Gastroesophageal sphincter (tissue), 4 donors: Measurements from ENCODE around the gene BICC1. TPM values are rescaled to one million over a fixed set of nuclear protein-coding genes. Genes with fewer than 3 reads are reported as not detected.

Experiments
- ATAC-seq: fragments of 150-250 bp; one replicate; pipeline ENCODE4 v1.9.1; 2016; ENCODE audit warnings: mild to moderate bottlenecking, moderate library complexity
- H3K27ac ChIP-seq, 4 donors: fragments of 200-600 bp; sonication (generic) in 3 of 4; 1 replicate in 3 of 4; 2 replicates in 1 of 4; pipeline ENCODE4 v1.5.1; 2016 to 2019
- H3K27me3 ChIP-seq: fragments of 200-600 bp; sonication (generic); one replicate; pipeline ENCODE4 v1.5.1; 2019
- H3K36me3 ChIP-seq, 2 donors: fragments of 200-600 bp; sonication (generic); one replicate each; pipeline ENCODE4 v1.5.1; 2019; ENCODE audit warnings: control low read depth in 1 of 2
- H3K4me1 ChIP-seq, 3 donors: fragments of 200-600 bp; sonication (generic); 1 replicate in 2 of 3; 2 replicates in 1 of 3; pipeline ENCODE4 v1.5.1; 2016 to 2019; ENCODE audit warnings: control low read depth in 2 of 3
- H3K4me3 ChIP-seq, 2 donors: fragments of 200-600 bp; sonication (generic); one replicate each; pipeline ENCODE4 v1.5.1; 2019; ENCODE audit warnings: mild to moderate bottlenecking in 1 of 2, moderate library complexity in 1 of 2
- H3K9me3 ChIP-seq, 3 donors: fragments of 200-600 bp; sonication (generic); one replicate each; pipeline ENCODE4 v1.5.1; 2017 to 2019; ENCODE audit warnings: control low read depth in 2 of 3
- CTCF ChIP-seq, 4 experiments: fragments of 200-600 bp in 2 of 4; fragments of 450-650 bp in 2 of 4; sonication (generic) in 1 of 4; IDR thresholded peaks; one replicate each; pipeline ENCODE4 v1.5.1; 2017 to 2019; ENCODE audit warnings: antibody characterized with exemption in 4 of 4, mild to moderate bottlenecking in 2 of 4, moderate library complexity in 2 of 4
- EP300 ChIP-seq: sonication (generic); formaldehyde crosslinking; IDR thresholded peaks from one replicate; pipeline ENCODE4 v1.6.1; 2017; ENCODE audit warnings: antibody characterized with exemption, mild to moderate bottlenecking
- POLR2A ChIP-seq, 2 donors: fragments of 450-650 bp; IDR thresholded peaks; one replicate each; pipeline ENCODE4 v1.6.1; 2017; ENCODE audit warnings: antibody characterized with exemption in 2 of 2, mild to moderate bottlenecking in 2 of 2, moderate library complexity in 1 of 2
- POLR2AphosphoS5 ChIP-seq: sonication (generic); formaldehyde crosslinking; IDR thresholded peaks from one replicate; pipeline ENCODE4 v1.6.1; 2017; ENCODE audit warnings: antibody characterized with exemption
- WGBS, 2 donors: methylation state at CpG; one replicate each; pipeline ENCODE4 v1.1.5; 2018; ENCODE audit warnings: low coverage in 1 of 2; 5-methylcytosine and 5-hydroxymethylcytosine counted together
- total RNA-seq, 4 donors: library from RNA; depleted of rRNA; stranded (reverse); fragments of >200 nt; gene quantifications; one replicate each; pipeline ENCODE4 v1.1.0, GENCODE V29; 2016

The BICC1 gene
- total RNA-seq, 4 donors from 2014 or later: 18.6 to 27.8 (median 22.5) TPM

GRCh38 chr10:58508316-58508715 is 4.4 kb upstream of the BICC1 start:
- WGBS, 2 donors: 20 to 49% methylated on average over 2 of the region's 2 CpGs
- no peak for TF ChIP-seq EP300
- no peak for TF ChIP-seq POLR2A (IDR thresholded peaks at IDR 0.05)
- no peak for TF ChIP-seq POLR2AphosphoS5
- no peak for TF ChIP-seq CTCF (IDR thresholded peaks at IDR 0.05)
- no peaks in the 10 kb centered on the region for H3K36me3 ChIP-seq
- H3K4me3 ChIP-seq: no peak overlapping the region
- peaks cover 0 to 10% (median 0%) of the 10 kb centered on the region in 3 donors for H3K4me1 ChIP-seq
- no peaks in the 10 kb centered on the region for H3K27me3 ChIP-seq
- H3K27ac ChIP-seq: no peak overlapping the region
- no peaks in the 10 kb centered on the region for H3K9me3 ChIP-seq
- no peak for ATAC-seq

- Histone ChIP-seq H3K9me3 (no peaks in the 10 kb centered on the region), H3K36me3 (no peaks in the 10 kb centered on the region), H3K4me1 (peaks cover 0 to 39% (median 0%) of the 10 kb centered on the region in 3 donors), H3K27me3 (no peaks in the 10 kb centered on the region), H3K27ac (peak overlapping the region in 3 of 4 donors; percentile 90 to 92 (median 91)), H3K4me3 (peak overlapping the region; percentile 81 to 82)
- WGBS, 2 donors: 3 to 10% methylated on average over 12 to 19 of the region's 26 CpGs
- no peak for ATAC-seq
- TF ChIP-seq CTCF (IDR thresholded peaks at IDR 0.05) (no peak), POLR2AphosphoS5 (no peak), EP300 (no peak), POLR2A (IDR thresholded peaks at IDR 0.05) (no peak)
These were observed 744 bp upstream of the BICC1 start for GRCh38 chr10:58511765-58512490.

GRCh38 chr10:58513188-58514110 is 777 bp downstream of the BICC1 start:
- peak overlapping the region; percentile 76 to 92 (median 90) for H3K27ac ChIP-seq
- peak; percentile 74 for ATAC-seq
- TF ChIP-seq POLR2A (IDR thresholded peaks at IDR 0.05) (peak in 1 of 2 donors; percentile 33), POLR2AphosphoS5 (peak; percentile 50), EP300 (no peak), CTCF (IDR thresholded peaks at IDR 0.05) (peak in 1 of 4 experiments; percentile 17)
- H3K4me1 ChIP-seq: peaks cover 0 to 50% (median 3%) of the 10 kb centered on the region in 3 donors
- no peaks in the 10 kb centered on the region for H3K27me3 ChIP-seq
- H3K9me3 ChIP-seq: no peaks in the 10 kb centered on the region
- H3K36me3 ChIP-seq: no peaks in the 10 kb centered on the region
- whole genome bisulfite sequencing, 2 donors: 0% methylated on average over 4 of the region's 53 CpGs; no CpG with 5 or more reads in 1 of the 2 donors
- H3K4me3 ChIP-seq: peak overlapping the region; percentile 81 to 82

GRCh38 chr10:58514111-58514770 is 1.6 kb downstream of the BICC1 start:
- H3K4me1 ChIP-seq: peaks cover 0 to 50% (median 3%) of the 10 kb centered on the region in 3 donors
- no peak for TF ChIP-seq CTCF (IDR thresholded peaks at IDR 0.05)
- TF ChIP-seq EP300: no peak
- TF ChIP-seq POLR2A (IDR thresholded peaks at IDR 0.05): no peak
- no peak for TF ChIP-seq POLR2AphosphoS5

More at GRCh38 chr10:58514111-58514770, 1.6 kb downstream of the BICC1 start:
- no peak for ATAC-seq
- Histone ChIP-seq H3K27me3 (no peaks in the 10 kb centered on the region), H3K36me3 (no peaks in the 10 kb centered on the region), H3K9me3 (no peaks in the 10 kb centered on the region), H3K4me3 (peak overlapping the region; percentile 81 to 82), H3K27ac (peak overlapping the region; percentile 76 to 92 (median 90))
- WGBS, 2 donors: 16 to 19% methylated on average over 11 to 13 of the region's 13 CpGs
